HepG2 (cell line): ENCODE results near the gene NLRP11. TPM values are rescaled to one million over a fixed set of nuclear protein-coding genes. Genes with fewer than 3 reads are reported as not detected.

ENCODE experiments used
- ATAC-seq: fragments of 200-7000 bp; cut with Tn5 transposase; 3 replicates; pipeline ENCODE4 v1.9.1; 2020; ENCODE audit warnings: mild to moderate bottlenecking, moderate library complexity
- BruUV-seq: library from RNA; stranded (reverse); fragments of 400-500 nt; replicated peaks from 2 replicates; lab custom pipeline; 2021; lab: Mats Ljungman, UMichigan
- CTCF ChIA-PET: fragments of 300-600 bp; formaldehyde crosslinking; extraction: SDS; loops from one replicate; lab custom pipeline; 2021; ENCODE audit warnings: low total read pairs, inconsistent platforms, low intra/inter-chr PET ratio; lab: Yijun Ruan, JAX
- POLR2A ChIA-PET: fragments of 350-600 bp; sonication (Branson Sonifier 250); formaldehyde crosslinking; loops from one replicate; lab custom pipeline; 2020; ENCODE audit warnings: antibody characterized with exemption, inconsistent platforms; lab: Yijun Ruan, JAX
- DNase-seq: peaks from one replicate; pipeline ENCODE4 v3.0.0-alpha.2; 2015; ENCODE audit warnings: low spot score
- FAIRE-seq: peaks from 3 replicates; lab custom pipeline; 2011; peaks lifted over from hg19 to GRCh38; lab: Jason Lieb, UNC
- H2AFZ ChIP-seq: one replicate; pipeline ENCODE4 v1.6.1; 2011; ENCODE audit warnings: low read length, inconsistent platforms
- H3K27ac ChIP-seq: fragments of 300-600 bp; 3 replicates; pipeline ENCODE4 v1.8.0; 2011; ENCODE audit warnings: mixed run types, mild to moderate bottlenecking, mixed read lengths, low read length, inconsistent platforms; ENCODE audit not compliant: insufficient read depth; ENCODE audit errors: extremely low read length
- H3K27me3 ChIP-seq, 2 experiments: fragments of 200-600 bp in 1 of 2; 2 replicates in 1 of 2; 3 replicates in 1 of 2; pipeline versions ENCODE4 v1.6.0 to v1.8.0; 2011; ENCODE audit warnings: low read length in 2 of 2, mild to moderate bottlenecking in 2 of 2, moderate library complexity in 2 of 2, inconsistent platforms in 1 of 2; ENCODE audit not compliant: insufficient read depth in 2 of 2, control insufficient read depth in 1 of 2
- H3K36me3 ChIP-seq, 2 experiments: fragments of 200-600 bp in 1 of 2; replicated peaks in 1 of 2; 2 replicates in 1 of 2; 3 replicates in 1 of 2; pipeline versions ENCODE4 v1.5.1 to v1.8.0; 2011; ENCODE audit warnings: low read length in 2 of 2, inconsistent platforms in 1 of 2; ENCODE audit not compliant: insufficient read depth in 2 of 2, control insufficient read depth in 1 of 2
- H3K4me1 ChIP-seq: 2 replicates; pipeline ENCODE4 v1.5.1; 2012; ENCODE audit warnings: low read length, inconsistent platforms; ENCODE audit not compliant: insufficient read depth
- H3K4me2 ChIP-seq: 2 replicates; pipeline ENCODE4 v1.6.0; 2011; ENCODE audit warnings: low read depth, low read length, inconsistent platforms
- H3K4me3 ChIP-seq, 3 experiments: fragments of 200-600 bp in 1 of 3; sonication (generic), shearing (Covaris generic) in 1 of 3; replicated peaks in 1 of 3; 2 replicates each; pipeline ENCODE4 v1.5.1; 2011 to 2016; ENCODE audit warnings: low read length in 3 of 3, inconsistent platforms in 2 of 3, low read depth in 2 of 3, mild to moderate bottlenecking in 2 of 3, control low read depth in 1 of 3, mixed read lengths in 1 of 3; ENCODE audit not compliant: insufficient read depth in 1 of 3
- H3K79me2 ChIP-seq: one replicate; pipeline ENCODE4 v1.6.1; 2011; ENCODE audit warnings: low read length, inconsistent platforms; ENCODE audit not compliant: insufficient read depth
- H3K9ac ChIP-seq: 2 replicates; pipeline ENCODE4 v1.6.0; 2011; ENCODE audit warnings: mild to moderate bottlenecking, low read depth, low read length, inconsistent platforms; ENCODE audit not compliant: insufficient read depth
- H3K9me3 ChIP-seq: 2 replicates; pipeline ENCODE4 v1.5.1; 2012; ENCODE audit warnings: mild to moderate bottlenecking, low read length
- H4K20me1 ChIP-seq: 2 replicates; pipeline ENCODE4 v1.6.0; 2011; ENCODE audit warnings: inconsistent platforms, mild to moderate bottlenecking, low read length, moderate library complexity; ENCODE audit not compliant: insufficient read depth
- ARID2 ChIP-seq: sonication (generic); formaldehyde crosslinking; IDR thresholded peaks from 2 replicates; pipeline ENCODE4 v1.8.1; 2022; ENCODE audit warnings: mild to moderate bottlenecking, missing genetic modification reagents, borderline replicate concordance
- EED ChIP-seq: sonication (generic); formaldehyde crosslinking; IDR thresholded peaks from 2 replicates; pipeline ENCODE4 v1.5.0; 2020; ENCODE audit warnings: mild to moderate bottlenecking, missing genetic modification reagents
- HMGXB4 ChIP-seq, 2 experiments: sonication (generic) in 1 of 2; formaldehyde crosslinking in 1 of 2; IDR thresholded peaks; 2 replicates each; pipeline versions ENCODE4 v1.4.0 to v1.6.1; 2018 to 2020; ENCODE audit warnings: missing genetic modification reagents in 2 of 2, borderline replicate concordance in 1 of 2, low read depth in 1 of 2, mild to moderate bottlenecking in 1 of 2, missing biosample characterization in 1 of 2
- MATR3 ChIP-seq: sonication (generic); formaldehyde crosslinking; IDR thresholded peaks from 2 replicates; pipeline ENCODE4 v1.4.0; 2020; ENCODE audit warnings: missing genetic modification reagents
- MYC ChIP-seq: sonication (generic); formaldehyde crosslinking; IDR thresholded peaks from 2 replicates; pipeline ENCODE4 v1.9.0; 2021; ENCODE audit warnings: missing genetic modification reagents, borderline replicate concordance
- NCOA5 ChIP-seq: sonication (generic); formaldehyde crosslinking; IDR thresholded peaks from 2 replicates; pipeline ENCODE4 v1.4.0; 2020; ENCODE audit warnings: missing genetic modification reagents
- PBX2 ChIP-seq: IDR thresholded peaks from 2 replicates; pipeline ENCODE4 v1.6.1; 2016; ENCODE audit warnings: control low read depth
- REST ChIP-seq, 2 experiments: IDR thresholded peaks; 2 replicates each; pipeline ENCODE4 v1.6.1; 2011 to 2012; ENCODE audit warnings: low read length in 2 of 2, borderline replicate concordance in 1 of 2, low read depth in 1 of 2, mild to moderate bottlenecking in 1 of 2, moderate library complexity in 1 of 2
- RFX1 ChIP-seq: fragments of 450-650 bp; IDR thresholded peaks from 2 replicates; pipeline ENCODE4 v1.6.1; 2017
- SRF ChIP-seq: IDR thresholded peaks from 2 replicates; pipeline ENCODE4 v1.6.1; 2011; ENCODE audit warnings: mild to moderate bottlenecking, low read depth, low read length, moderate library complexity
- TARDBP ChIP-seq: sonication (generic); formaldehyde crosslinking; IDR thresholded peaks from 2 replicates; pipeline ENCODE4 v1.8.0; 2022; ENCODE audit warnings: mild to moderate bottlenecking, missing genetic modification reagents
- TRIM22 ChIP-seq: fragments of 450-650 bp; IDR thresholded peaks from 2 replicates; pipeline ENCODE4 v1.6.1; 2017
- ZFP62 ChIP-seq: sonication (generic); formaldehyde crosslinking; IDR thresholded peaks from 2 replicates; pipeline ENCODE4 v1.4.0; 2020; ENCODE audit warnings: missing genetic modification reagents
- ZMAT5 ChIP-seq: sonication (generic); formaldehyde crosslinking; IDR thresholded peaks from 2 replicates; pipeline ENCODE4 v1.5.0; 2020; ENCODE audit warnings: mild to moderate bottlenecking, low read depth, missing genetic modification reagents, borderline replicate concordance
- ZNF691 ChIP-seq: sonication (generic); formaldehyde crosslinking; IDR thresholded peaks from 2 replicates; pipeline ENCODE4 v1.4.0; 2020; ENCODE audit warnings: missing genetic modification reagents, low read depth, mild to moderate bottlenecking, borderline replicate concordance
- WGBS: methylation state at CpG from one replicate; pipeline ENCODE4 v1.1.6; 2017; ENCODE audit warnings: low lambda C conversion rate; 5-methylcytosine and 5-hydroxymethylcytosine counted together
- in situ Hi-C: cut with HindIII; loops from 2 replicates; pipeline ENCODE4 v1.10.0; 2017; ENCODE audit warnings: low pct_unique_long_range_greater_than_20kb; ENCODE audit not compliant: extremely low pct_ligation_motif_present
- intact Hi-C: fragments of 100-400 bp; cut with micrococcal nuclease; formaldehyde crosslinking; loops from one replicate; pipeline ENCODE4 v1.10.0; 2022; ENCODE audit not compliant: unreplicated experiment
- polyA plus RNA-seq, 8 experiments: library from polyadenylated mRNA; depleted of rRNA in 3 of 8; stranded (reverse) in 7 of 8; unstranded in 1 of 8; fragments of >200 nt; fragmentation: Illumina TruSeq in 4 of 8; extraction: Trizol in 4 of 8; gene quantifications; 2 replicates each; pipeline versions ENCODE4 v1.2.1 to v1.2.3, GENCODE V29; 2011 to 2016; ENCODE audit warnings: low read depth in 4 of 8, missing spikeins in 1 of 8, mixed read lengths in 1 of 8; ENCODE audit not compliant: insufficient read depth in 1 of 8
- total RNA-seq, 5 experiments: library from RNA; depleted of rRNA; stranded (reverse); fragments of >200 nt; fragmentation: Illumina TruSeq; extraction: Trizol; gene quantifications; 2 replicates each; pipeline ENCODE4 v1.2.3, GENCODE V29; 2016; ENCODE audit warnings: low read depth in 1 of 5

Gene NLRP11
- total and polyA plus RNA-seq, 2 of the 13 experiments (the other 11 are each of a cell fraction or from before 2014, with no cell fraction given), result 0.02 TPM; not detected in 1

GRCh38 chr19:55877211-55877610, 45.4 kb upstream of the NLRP11 start (continued):
- TF ChIP-seq SRF (no peak), TRIM22 (no peak), TARDBP (CRISPR knock-in tag) (no peak), RFX1 (no peak), ZFP62 (no peak), MATR3 (no peak), NCOA5 (CRISPR knock-in tag) (no peak), MYC (CRISPR knock-in tag) (no peak)
- TF ChIP-seq, all 625 proteins: peak for 0

GRCh38 chr19:55870736-55871135, 38.9 kb upstream of the NLRP11 start:
- ChIA-PET CTCF (no interaction called here), POLR2A (no interaction called here)
- ATAC-seq (no peak), FAIRE-seq (no peak), DNase-seq (no peak)
- H3K27ac ChIP-seq, result no peak overlapping the region
- H3K9ac ChIP-seq, result no peak overlapping the region
- BruUV-seq, result no TSS peak
- H3K4me2 ChIP-seq, result no peak overlapping the region
- intact Hi-C loops, result no loop called here
- no peaks in the 10 kb centered on the region for H3K79me2 ChIP-seq
- WGBS, result 54% methylated on average over 11 of the region's 11 CpGs
- no peak overlapping the region for H3K4me3 ChIP-seq
- peaks cover 0 to 26% of the 10 kb centered on the region in 2 experiments; a peak in 1 of 5 replicates for H3K27me3 ChIP-seq
- no peak overlapping the region for H2AFZ ChIP-seq
- no peaks in the 10 kb centered on the region for H4K20me1 ChIP-seq
- in situ Hi-C loops, result no loop called here
- no peaks in the 10 kb centered on the region for H3K36me3 ChIP-seq
- H3K9me3 ChIP-seq, result no peaks in the 10 kb centered on the region
- no peaks in the 10 kb centered on the region for H3K4me1 ChIP-seq
- TF ChIP-seq ZMAT5 (CRISPR knock-in tag) (no peak), ARID2 (CRISPR knock-in tag) (no peak), HMGXB4 (CRISPR knock-in tag; IDR thresholded peaks at IDR 0.05; ENCODE audit: borderline replicate concordance in 1 of 2, low read depth in 1 of 2) (no peak), EED (CRISPR knock-in tag) (no peak), ZNF691 (CRISPR knock-in tag) (no peak), REST (IDR thresholded peaks at IDR 0.05; ENCODE audit: borderline replicate concordance in 1 of 2, low read depth in 1 of 2, low read length in 2 of 2) (no peak), PBX2 (CRISPR knock-in tag) (no peak)
